ENCODE measurements around the gene TIMD4.

Gene TIMD4

DNA sequence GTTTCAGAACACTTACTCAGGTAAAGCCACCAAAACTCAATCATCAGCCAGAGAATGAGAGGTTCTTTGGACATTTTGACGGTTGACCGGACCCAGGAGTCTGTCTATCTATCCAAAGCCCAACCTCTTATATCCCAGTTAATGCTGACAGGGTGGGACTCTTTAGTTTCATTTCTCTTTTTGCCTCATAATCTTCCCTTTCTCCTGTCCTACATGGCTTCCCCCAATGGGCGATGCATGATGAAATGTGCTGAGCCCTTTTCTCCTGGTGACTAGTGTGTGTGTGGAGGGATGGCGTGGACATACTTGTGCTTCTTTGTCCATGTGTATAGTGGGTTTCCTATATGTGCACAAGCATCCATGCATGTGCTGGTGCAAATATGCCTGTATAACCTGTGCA lies at the start of gene TIMD4:
TSS of gene TIMD4 (minus strand) at position 102 of the 400 bp plus-strand sequence. CDS start at position 74, 28 bp downstream.
- no peaks in the 10 kb centered on the region for H3K36me3 ChIP-seq (replicated peaks)
- TF ChIP-seq, protein P1, sequence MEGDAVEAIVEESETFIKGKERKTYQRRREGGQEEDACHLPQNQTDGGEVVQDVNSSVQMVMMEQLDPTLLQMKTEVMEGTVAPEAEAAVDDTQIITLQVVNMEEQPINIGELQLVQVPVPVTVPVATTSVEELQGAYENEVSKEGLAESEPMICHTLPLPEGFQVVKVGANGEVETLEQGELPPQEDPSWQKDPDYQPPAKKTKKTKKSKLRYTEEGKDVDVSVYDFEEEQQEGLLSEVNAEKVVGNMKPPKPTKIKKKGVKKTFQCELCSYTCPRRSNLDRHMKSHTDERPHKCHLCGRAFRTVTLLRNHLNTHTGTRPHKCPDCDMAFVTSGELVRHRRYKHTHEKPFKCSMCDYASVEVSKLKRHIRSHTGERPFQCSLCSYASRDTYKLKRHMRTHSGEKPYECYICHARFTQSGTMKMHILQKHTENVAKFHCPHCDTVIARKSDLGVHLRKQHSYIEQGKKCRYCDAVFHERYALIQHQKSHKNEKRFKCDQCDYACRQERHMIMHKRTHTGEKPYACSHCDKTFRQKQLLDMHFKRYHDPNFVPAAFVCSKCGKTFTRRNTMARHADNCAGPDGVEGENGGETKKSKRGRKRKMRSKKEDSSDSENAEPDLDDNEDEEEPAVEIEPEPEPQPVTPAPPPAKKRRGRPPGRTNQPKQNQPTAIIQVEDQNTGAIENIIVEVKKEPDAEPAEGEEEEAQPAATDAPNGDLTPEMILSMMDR (IDR thresholded peaks at IDR 0.05; ENCODE audit: low read depth, low read length, missing control alignments) = no peak
- DNase-seq = no peak
- no peak within 1 kb of the TSS for H3K4me3 ChIP-seq (ENCODE audit: low read depth, low read length)
- no peaks in the 10 kb centered on the region for H3K27me3 ChIP-seq (replicated peaks)
- no peak within 1 kb of the TSS for H3K27ac ChIP-seq
- in situ Hi-C loops (cut with HindIII; ENCODE audit: low pct_ligation_motif_present, low sequenced_read_pairs) = no loop called here

DNA sequence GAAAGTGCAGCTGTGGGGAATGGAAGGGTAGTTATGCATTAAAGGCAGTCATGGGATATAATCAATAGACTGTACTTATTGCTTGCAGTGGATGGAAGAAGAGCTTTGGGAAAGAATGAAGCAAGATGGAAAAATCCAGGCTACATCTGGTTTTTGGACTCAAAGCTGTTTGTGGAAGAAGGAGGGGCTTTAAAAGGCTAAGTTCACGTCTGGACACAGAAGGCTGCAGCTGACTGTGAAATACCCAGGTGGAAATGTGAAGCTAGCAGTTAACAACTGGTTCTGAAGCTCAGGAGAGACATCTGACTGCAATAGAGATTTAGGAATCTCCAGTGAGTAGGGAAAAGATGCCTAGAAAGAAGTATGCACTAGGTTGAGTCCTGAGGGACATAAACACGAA lies 43.2 kb upstream of the TIMD4 start:
- no peak for DNase-seq
- Histone ChIP-seq H3K36me3 (replicated peaks) (no peaks in the 10 kb centered on the region), H3K27me3 (replicated peaks) (no peaks in the 10 kb centered on the region), H3K27ac (no peak overlapping the region), H3K4me3 (ENCODE audit: low read depth, low read length) (no peak overlapping the region)
- TF ChIP-seq, protein P1 (IDR thresholded peaks at IDR 0.05; ENCODE audit: low read depth, low read length, missing control alignments) = no peak
- in situ Hi-C loops (cut with HindIII; ENCODE audit: low pct_ligation_motif_present, low sequenced_read_pairs) = no loop called here

DNA sequence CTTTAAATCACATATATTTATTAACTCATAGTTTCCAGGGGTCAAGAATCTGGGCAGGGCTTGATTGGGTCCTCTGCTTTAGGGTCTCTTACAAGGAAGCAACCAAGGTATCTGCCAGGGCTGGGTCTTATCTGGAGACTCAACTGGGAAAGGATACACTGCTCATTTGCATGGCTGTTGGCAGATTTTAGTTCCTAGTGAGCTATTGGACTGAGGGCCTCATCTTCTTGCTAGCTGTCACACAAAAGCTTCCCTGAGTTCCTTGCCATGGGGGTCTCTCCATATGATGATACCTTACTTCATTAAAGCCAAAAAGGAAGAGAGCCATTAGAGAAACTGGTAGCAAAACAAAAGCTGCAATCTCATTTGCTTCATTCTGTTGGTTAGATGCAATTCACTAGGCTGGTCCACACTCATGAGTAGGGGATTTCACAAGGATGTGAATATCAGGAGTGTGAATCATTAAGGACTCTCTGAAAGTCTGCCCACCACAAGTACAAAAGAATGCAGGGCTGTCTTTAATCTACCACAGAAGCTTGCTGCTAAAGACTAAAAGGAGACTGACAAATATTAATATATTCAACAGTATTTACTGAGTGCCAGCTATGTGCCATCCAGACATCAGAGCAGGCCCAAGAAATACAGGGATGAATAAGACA lies 42.0 kb upstream of the TIMD4 start:
- DNase-seq = no peak
- no peaks in the 10 kb centered on the region for H3K27me3 ChIP-seq (replicated peaks)
- in situ Hi-C loops (cut with HindIII; ENCODE audit: low pct_ligation_motif_present, low sequenced_read_pairs) = no loop called here
- H3K4me3 ChIP-seq (ENCODE audit: low read depth, low read length) = no peak overlapping the region
- no peaks in the 10 kb centered on the region for H3K36me3 ChIP-seq (replicated peaks)
- TF ChIP-seq, protein P1 (IDR thresholded peaks at IDR 0.05; ENCODE audit: low read depth, low read length, missing control alignments) = no peak
- H3K27ac ChIP-seq = no peak overlapping the region

DNA sequence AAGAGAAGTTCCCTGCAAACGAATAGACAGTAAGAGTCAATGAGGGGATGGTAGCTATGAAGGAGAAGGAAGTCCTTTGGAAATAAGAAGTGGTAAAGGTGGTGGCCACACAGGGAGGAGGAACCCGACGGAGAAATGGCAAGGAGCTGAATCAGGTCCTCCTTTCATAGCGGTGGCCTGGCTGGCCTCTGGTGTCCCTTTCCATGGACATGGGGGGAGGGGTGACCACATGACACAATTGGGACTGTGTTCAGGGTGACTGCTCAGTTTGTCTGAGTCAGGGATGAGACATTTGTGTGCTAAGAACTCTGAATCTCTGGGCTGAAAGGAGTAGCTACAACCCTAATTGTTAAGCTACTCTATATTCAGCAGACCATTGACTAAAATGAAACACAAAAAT lies 28.7 kb upstream of the TIMD4 start:
- H3K27me3 ChIP-seq (replicated peaks) = no peaks in the 10 kb centered on the region
- in situ Hi-C loops (cut with HindIII; ENCODE audit: low pct_ligation_motif_present, low sequenced_read_pairs) = no loop called here
- TF ChIP-seq, protein P1 (IDR thresholded peaks at IDR 0.05; ENCODE audit: low read depth, low read length, missing control alignments) = no peak
- H3K27ac ChIP-seq = no peak overlapping the region
- no peak for DNase-seq
- no peaks in the 10 kb centered on the region for H3K36me3 ChIP-seq (replicated peaks)
- no peak overlapping the region for H3K4me3 ChIP-seq (ENCODE audit: low read depth, low read length)

DNA sequence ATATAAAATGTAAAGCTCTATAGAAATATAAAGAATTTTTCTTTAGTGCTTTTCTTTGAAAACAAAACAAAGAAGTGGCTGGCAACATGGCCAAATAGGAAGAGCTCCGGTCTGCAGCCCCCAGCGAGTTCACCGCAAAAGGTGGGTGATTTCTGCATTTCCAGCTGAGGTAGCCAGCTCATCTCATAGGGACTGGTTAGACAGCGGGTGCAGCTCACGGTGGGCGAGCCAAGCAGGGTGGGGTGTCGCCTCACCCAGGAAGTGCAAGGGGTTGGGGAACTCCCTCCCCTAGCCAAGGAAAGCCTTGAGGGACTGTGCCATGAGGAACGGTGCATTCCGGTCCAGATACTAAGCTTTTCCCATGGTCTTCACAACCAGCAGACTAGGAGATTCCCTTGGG lies 21.0 kb upstream of the TIMD4 start:
- Histone ChIP-seq H3K36me3 (replicated peaks) (no peaks in the 10 kb centered on the region), H3K27ac (no peak overlapping the region), H3K4me3 (ENCODE audit: low read depth, low read length) (no peak overlapping the region), H3K27me3 (replicated peaks) (no peaks in the 10 kb centered on the region)
- in situ Hi-C loops (cut with HindIII; ENCODE audit: low pct_ligation_motif_present, low sequenced_read_pairs) = no loop called here
- TF ChIP-seq, protein P1 (IDR thresholded peaks at IDR 0.05; ENCODE audit: low read depth, low read length, missing control alignments) = no peak
- no peak for DNase-seq

DNA sequence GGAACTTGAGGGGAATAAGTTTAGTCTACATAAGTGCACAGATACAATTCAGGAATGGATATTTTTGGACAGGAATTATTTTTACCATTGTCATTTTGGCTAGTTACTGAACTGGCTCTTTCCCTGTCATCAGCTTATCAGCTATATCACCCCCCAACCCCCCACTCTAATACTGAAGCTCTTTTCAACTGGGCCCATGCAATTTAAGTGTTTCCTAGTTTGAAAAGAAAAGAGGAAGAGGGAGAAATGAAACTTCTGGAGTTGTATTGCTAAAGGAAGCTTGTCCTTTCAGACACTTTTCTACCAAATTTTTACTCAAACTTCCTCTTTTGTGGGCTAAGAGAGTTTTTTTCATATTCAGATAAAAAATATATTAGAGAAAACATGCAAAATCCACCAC lies 18.5 kb upstream of the TIMD4 start:
- Histone ChIP-seq H3K36me3 (replicated peaks) (no peaks in the 10 kb centered on the region), H3K4me3 (ENCODE audit: low read depth, low read length) (no peak overlapping the region), H3K27me3 (replicated peaks) (no peaks in the 10 kb centered on the region), H3K27ac (no peak overlapping the region)
- TF ChIP-seq, protein P1 (IDR thresholded peaks at IDR 0.05; ENCODE audit: low read depth, low read length, missing control alignments) = no peak
- in situ Hi-C loops (cut with HindIII; ENCODE audit: low pct_ligation_motif_present, low sequenced_read_pairs) = no loop called here
- no peak for DNase-seq

Measured in brain microvascular endothelial cell (primary cell).